Stimulated activated CD4-positive, alpha-beta T cell treated with anti-CD3 and anti-CD28 coated beads, Interleukin-1b, Interleukin-23, amount 100 ng/mL, for 24 hours (primary cell): ENCODE data around the gene XBP1.
"Not testable (repeated sequence)": the region's sequence is repeated elsewhere in the genome, so short reads cannot be mapped to it uniquely, and the experiment has no call there.

Experiments
- DNase-seq, 4 experiments: peaks; one replicate each; pipeline ENCODE4 v3.0.0-alpha.2; 2020; ENCODE audit warnings: low read depth in 4 of 4, low spot score in 1 of 4

The XBP1 gene

GRCh38 chr22:28800308-28801041 lies at the start of gene XBP1:
XBP1 (minus strand) TSS chr22:28800569.
- DNase-seq: peak; percentile 68 to 81 (median 78)

- no peak for DNase-seq
Measured at GRCh38 chr22:28846994-28847393, 46.6 kb upstream of the XBP1 start.

GRCh38 chr22:28844277-28844676 lies 43.9 kb upstream of the XBP1 start:
- DNase-seq: not testable (repeated sequence)

GRCh38 chr22:28843633-28844032 lies 43.3 kb upstream of the XBP1 start:
- no peak for DNase-seq

- no peak for DNase-seq
Measured at GRCh38 chr22:28841111-28841510, 40.7 kb upstream of the XBP1 start.

GRCh38 chr22:28838971-28839370 lies 38.6 kb upstream of the XBP1 start:
- DNase-seq: no peak

GRCh38 chr22:28837640-28838039 lies 37.3 kb upstream of the XBP1 start:
- DNase-seq: no peak

GRCh38 chr22:28835630-28836189 lies 35.3 kb upstream of the XBP1 start:
- DNase-seq: no peak

GRCh38 chr22:28833276-28833923 lies 33.0 kb upstream of the XBP1 start:
- no peak for DNase-seq

GRCh38 chr22:28832731-28833130 lies 32.4 kb upstream of the XBP1 start:
- DNase-seq: no peak

- DNase-seq: no peak
Measured at GRCh38 chr22:28831140-28832072, 31.0 kb upstream of the XBP1 start.

- DNase-seq: no peak
Measured at GRCh38 chr22:28830441-28830840, 30.1 kb upstream of the XBP1 start.

GRCh38 chr22:28829358-28830181 lies 29.2 kb upstream of the XBP1 start:
- DNase-seq: peak; percentile 28 to 58 (median 52)

- DNase-seq: no peak
Measured at GRCh38 chr22:28826921-28827320, 26.6 kb upstream of the XBP1 start.

- DNase-seq: not testable (repeated sequence)
Measured at GRCh38 chr22:28826430-28826829, 26.1 kb upstream of the XBP1 start.

- not testable (repeated sequence) for DNase-seq
Measured at GRCh38 chr22:28824455-28824854, 24.1 kb upstream of the XBP1 start.

GRCh38 chr22:28822930-28823551 lies 22.7 kb upstream of the XBP1 start:
- no peak for DNase-seq

GRCh38 chr22:28821452-28821851 lies 21.1 kb upstream of the XBP1 start:
- no peak for DNase-seq

- no peak for DNase-seq
Measured at GRCh38 chr22:28820885-28821284, 20.5 kb upstream of the XBP1 start.
